H9 (cell line): ENCODE results near the gene HSPA9. TPM values are rescaled to one million over a fixed set of nuclear protein-coding genes. Genes with fewer than 3 reads are reported as not detected.

Source experiments
- DNase-seq: peaks from one replicate; pipeline ENCODE4 v3.0.0-alpha.2; 2017
- H2AFZ ChIP-seq: one replicate; pipeline ENCODE4 v1.6.1; 2013; ENCODE audit warnings: mild to moderate bottlenecking, low read length, control low read depth, moderate library complexity
- H2AK5ac ChIP-seq: 2 replicates; pipeline ENCODE4 v1.6.1; 2013; ENCODE audit warnings: low read length, control low read depth, mixed read lengths; ENCODE audit not compliant: insufficient read length
- H2BK120ac ChIP-seq: one replicate; pipeline ENCODE4 v1.6.1; 2013; ENCODE audit warnings: low read depth, mild to moderate bottlenecking, low read length, control low read depth, inconsistent platforms; ENCODE audit not compliant: poor library complexity, severe bottlenecking
- H2BK12ac ChIP-seq: 2 replicates; pipeline ENCODE4 v1.6.1; 2013; ENCODE audit warnings: low read length, control low read depth, mixed read lengths, low read depth; ENCODE audit not compliant: insufficient read length
- H2BK15ac ChIP-seq: 2 replicates; pipeline ENCODE4 v1.6.1; 2013; ENCODE audit warnings: low read depth, low read length, control low read depth
- H2BK20ac ChIP-seq: one replicate; pipeline ENCODE4 v1.6.1; 2013; ENCODE audit warnings: low read depth, mild to moderate bottlenecking, low read length, control low read depth, inconsistent platforms; ENCODE audit not compliant: poor library complexity, severe bottlenecking
- H2BK5ac ChIP-seq: 2 replicates; pipeline ENCODE4 v1.6.1; 2013; ENCODE audit warnings: low read length, control low read depth, mixed read lengths; ENCODE audit not compliant: insufficient read length
- H3K14ac ChIP-seq: 2 replicates; pipeline ENCODE4 v1.6.1; 2013; ENCODE audit warnings: low read length, control low read depth; ENCODE audit not compliant: insufficient read depth
- H3K18ac ChIP-seq: 2 replicates; pipeline ENCODE4 v1.6.1; 2013; ENCODE audit warnings: low read depth, mild to moderate bottlenecking, mixed read lengths, low read length, control low read depth; ENCODE audit not compliant: insufficient read length
- H3K23ac ChIP-seq: 2 replicates; pipeline ENCODE4 v1.6.1; 2013; ENCODE audit warnings: low read length, control low read depth, mixed read lengths, low read depth; ENCODE audit not compliant: insufficient read length
- H3K23me2 ChIP-seq: 2 replicates; pipeline ENCODE4 v1.6.1; 2013; ENCODE audit warnings: low read depth, mild to moderate bottlenecking, mixed read lengths, low read length, control low read depth; ENCODE audit not compliant: insufficient read length, poor library complexity, severe bottlenecking
- H3K27ac ChIP-seq: 2 replicates; pipeline ENCODE4 v1.5.1; 2013; ENCODE audit warnings: low read length, control low read depth, mixed read lengths, low read depth; ENCODE audit not compliant: insufficient read length
- H3K27me3 ChIP-seq: 2 replicates; pipeline ENCODE4 v1.6.1; 2013; ENCODE audit warnings: low read length, control low read depth, inconsistent platforms; ENCODE audit not compliant: insufficient read depth
- H3K4ac ChIP-seq: 2 replicates; pipeline ENCODE4 v1.6.1; 2013; ENCODE audit warnings: low read depth, mild to moderate bottlenecking, control low read depth, inconsistent platforms, low read length, moderate library complexity
- H3K4me1 ChIP-seq: 2 replicates; pipeline ENCODE4 v1.6.1; 2013; ENCODE audit warnings: low read length, control low read depth, inconsistent platforms; ENCODE audit not compliant: insufficient read depth
- H3K4me2 ChIP-seq: 2 replicates; pipeline ENCODE4 v1.6.1; 2013; ENCODE audit warnings: low read length, control low read depth, mixed read lengths; ENCODE audit not compliant: insufficient read length, insufficient read depth
- H3K56ac ChIP-seq: 2 replicates; pipeline ENCODE4 v1.6.1; 2013; ENCODE audit warnings: low read depth, mild to moderate bottlenecking, mixed read lengths, low read length, control low read depth; ENCODE audit not compliant: insufficient read length
- H3K79me1 ChIP-seq: 2 replicates; pipeline ENCODE4 v1.6.1; 2013; ENCODE audit warnings: low read depth, mild to moderate bottlenecking, moderate library complexity, low read length, control low read depth, inconsistent platforms; ENCODE audit not compliant: insufficient read depth, poor library complexity, severe bottlenecking
- H3K79me2 ChIP-seq: 2 replicates; pipeline ENCODE4 v1.6.1; 2013; ENCODE audit warnings: low read length, control low read depth, inconsistent platforms; ENCODE audit not compliant: insufficient read depth
- H3K9ac ChIP-seq: 2 replicates; pipeline ENCODE4 v1.6.1; 2013; ENCODE audit warnings: low read length, control low read depth, mixed read lengths; ENCODE audit not compliant: insufficient read length; ENCODE audit errors: extremely low read depth
- H3K9me3 ChIP-seq: one replicate; pipeline ENCODE4 v1.6.1; 2013; ENCODE audit warnings: low read depth, low read length, inconsistent platforms; ENCODE audit not compliant: control insufficient read depth
- H3T11ph ChIP-seq: one replicate; pipeline ENCODE4 v1.6.1; 2013; ENCODE audit warnings: mild to moderate bottlenecking, low read length, control low read depth, inconsistent platforms
- H4K20me1 ChIP-seq: one replicate; pipeline ENCODE4 v1.6.1; 2013; ENCODE audit not compliant: control insufficient read depth, insufficient read length, insufficient read depth
- H4K5ac ChIP-seq: 2 replicates; pipeline ENCODE4 v1.6.1; 2013; ENCODE audit warnings: low read depth, mild to moderate bottlenecking, mixed read lengths, low read length, control low read depth; ENCODE audit not compliant: insufficient read length
- H4K8ac ChIP-seq: replicated peaks from 2 replicates; pipeline ENCODE4 v1.6.1; 2013; ENCODE audit warnings: low read length, control low read depth, mixed read lengths, low read depth; ENCODE audit not compliant: insufficient read length
- H4K91ac ChIP-seq: 2 replicates; pipeline ENCODE4 v1.6.1; 2013; ENCODE audit warnings: low read depth, mild to moderate bottlenecking, moderate library complexity, mixed read lengths, low read length, control low read depth; ENCODE audit not compliant: insufficient read length
- H3K27ac Mint-ChIP-seq, 3 experiments: 2 replicates in 2 of 3; 3 replicates in 1 of 3; pipeline ENCODE4 v1.8.0; 2020 to 2021; ENCODE audit warnings: mixed read lengths in 3 of 3, mild to moderate bottlenecking in 1 of 3, moderate library complexity in 1 of 3
- H3K27me3 Mint-ChIP-seq: 2 replicates; pipeline ENCODE4 v1.8.0; 2021; ENCODE audit warnings: low read depth, mild to moderate bottlenecking, moderate library complexity, mixed read lengths
- H3K36me3 Mint-ChIP-seq, 3 experiments: 2 replicates in 2 of 3; 3 replicates in 1 of 3; pipeline ENCODE4 v1.8.0; 2020 to 2021; ENCODE audit warnings: low read depth in 3 of 3, mixed read lengths in 3 of 3; ENCODE audit not compliant: insufficient read depth in 1 of 3
- H3K4me1 Mint-ChIP-seq, 2 experiments: 2 replicates each; pipeline ENCODE4 v1.8.0; 2020; ENCODE audit warnings: mixed read lengths in 2 of 2
- H3K4me3 Mint-ChIP-seq, 2 experiments: 2 replicates in 1 of 2; 3 replicates in 1 of 2; pipeline ENCODE4 v1.8.0; 2020 to 2021; ENCODE audit warnings: mild to moderate bottlenecking in 2 of 2, mixed read lengths in 2 of 2, moderate library complexity in 1 of 2
- H3K9me3 Mint-ChIP-seq, 2 experiments: 2 replicates in 1 of 2; 3 replicates in 1 of 2; pipeline ENCODE4 v1.8.0; 2020; ENCODE audit warnings: mild to moderate bottlenecking in 2 of 2, mixed read lengths in 2 of 2, moderate library complexity in 1 of 2
- WGBS: extraction: QIAGEN DNeasy Blood & Tissue Kit; methylation state at CpG from one replicate; pipeline ENCODE4 v1.1.7; 2013; ENCODE audit warnings: missing lambda C conversion rate, low lambda C conversion rate, mixed read lengths; ENCODE audit not compliant: insufficient read length; ENCODE audit errors: extremely low coverage; 5-methylcytosine and 5-hydroxymethylcytosine counted together
- total RNA-seq: library from RNA; stranded (reverse); gene quantifications from 2 replicates; pipeline ENCODE4 v1.2.1, GENCODE V29; 2021
- TF ChIP-seq, protein P1 (sequence below): fragments of 200-600 bp; sonication (generic); conservative IDR thresholded peaks from 3 replicates; pipeline ENCODE4 v1.8.0; 2021; ENCODE audit warnings: antibody characterized with exemption, mild to moderate bottlenecking

The HSPA9 gene
- total RNA-seq, 1 experiment from 2014 or later = 397 TPM

DNA sequence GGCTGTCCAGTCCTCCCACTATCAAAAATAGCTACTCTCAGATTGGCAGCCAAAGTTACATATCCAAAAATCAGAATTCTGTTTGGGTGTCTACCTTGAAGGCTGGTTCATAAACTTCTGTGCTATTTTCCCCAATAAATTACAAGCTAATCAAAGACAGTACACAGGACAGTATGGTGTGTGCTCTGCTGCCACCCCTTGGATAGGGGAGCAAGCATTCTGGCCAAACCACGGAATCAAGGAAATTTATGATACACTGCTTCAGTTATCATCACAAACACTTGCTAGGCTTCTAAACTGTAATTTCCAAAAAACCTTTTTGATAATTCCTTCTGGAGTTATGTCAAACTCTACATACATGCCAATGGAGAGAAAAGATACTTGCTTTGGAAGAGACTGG, 48.0 kb downstream of the HSPA9 start:
- H3K9me3 Mint-ChIP-seq = no peaks in the 10 kb centered on the region

More for the DNA sequence above, 48.0 kb downstream of the HSPA9 start:
- H2BK120ac ChIP-seq = no peak overlapping the region
- H3T11ph ChIP-seq = no peak overlapping the region
- no peak overlapping the region for H4K5ac ChIP-seq
- H3K4me3 Mint-ChIP-seq = no peak overlapping the region
- no peak overlapping the region for H3K23ac ChIP-seq
- no peak overlapping the region for H3K56ac ChIP-seq
- H4K91ac ChIP-seq = no peak overlapping the region
- no peak overlapping the region for H2AFZ ChIP-seq
- no peaks in the 10 kb centered on the region for H3K27me3 ChIP-seq
- H3K18ac ChIP-seq = no peak overlapping the region
- H2BK20ac ChIP-seq = no peak overlapping the region
- no peaks in the 10 kb centered on the region; the same call in 1 of the 2 replicates for H3K4me1 ChIP-seq
- peaks cover 3% of the 10 kb centered on the region for H3K79me1 ChIP-seq
- H3K4ac ChIP-seq = no peak overlapping the region
- peaks cover 20 to 21% of the 10 kb centered on the region in 2 experiments for H3K4me1 Mint-ChIP-seq
- no peak overlapping the region for H3K14ac ChIP-seq
- no peak overlapping the region for H3K27ac ChIP-seq
- H2BK15ac ChIP-seq = no peak overlapping the region
- TF ChIP-seq, protein P1, sequence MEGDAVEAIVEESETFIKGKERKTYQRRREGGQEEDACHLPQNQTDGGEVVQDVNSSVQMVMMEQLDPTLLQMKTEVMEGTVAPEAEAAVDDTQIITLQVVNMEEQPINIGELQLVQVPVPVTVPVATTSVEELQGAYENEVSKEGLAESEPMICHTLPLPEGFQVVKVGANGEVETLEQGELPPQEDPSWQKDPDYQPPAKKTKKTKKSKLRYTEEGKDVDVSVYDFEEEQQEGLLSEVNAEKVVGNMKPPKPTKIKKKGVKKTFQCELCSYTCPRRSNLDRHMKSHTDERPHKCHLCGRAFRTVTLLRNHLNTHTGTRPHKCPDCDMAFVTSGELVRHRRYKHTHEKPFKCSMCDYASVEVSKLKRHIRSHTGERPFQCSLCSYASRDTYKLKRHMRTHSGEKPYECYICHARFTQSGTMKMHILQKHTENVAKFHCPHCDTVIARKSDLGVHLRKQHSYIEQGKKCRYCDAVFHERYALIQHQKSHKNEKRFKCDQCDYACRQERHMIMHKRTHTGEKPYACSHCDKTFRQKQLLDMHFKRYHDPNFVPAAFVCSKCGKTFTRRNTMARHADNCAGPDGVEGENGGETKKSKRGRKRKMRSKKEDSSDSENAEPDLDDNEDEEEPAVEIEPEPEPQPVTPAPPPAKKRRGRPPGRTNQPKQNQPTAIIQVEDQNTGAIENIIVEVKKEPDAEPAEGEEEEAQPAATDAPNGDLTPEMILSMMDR = no peak
- DNase-seq = no peak
- H3K27me3 Mint-ChIP-seq = no peaks in the 10 kb centered on the region
- no CpG with 5 or more reads among the region's 1 CpG for WGBS
- peaks cover 47% of the 10 kb centered on the region for H3K79me2 ChIP-seq
- H4K20me1 ChIP-seq = no peaks in the 10 kb centered on the region
- peaks cover 12 to 23% (median 20%) of the 10 kb centered on the region in 3 experiments; a peak in 6 of 7 replicates for H3K36me3 Mint-ChIP-seq
- no peaks in the 10 kb centered on the region for H3K9me3 ChIP-seq
- H2BK5ac ChIP-seq = no peak overlapping the region
- no peak overlapping the region for H2AK5ac ChIP-seq
- no peak overlapping the region for H4K8ac ChIP-seq
- no peak overlapping the region for H3K9ac ChIP-seq
- H3K4me2 ChIP-seq = no peak overlapping the region
- H3K27ac Mint-ChIP-seq = peak overlapping the region in 2 of 3 experiments; percentile 43 to 62; a peak in 3 of 7 replicates
- H3K23me2 ChIP-seq = no peaks in the 10 kb centered on the region
- H2BK12ac ChIP-seq = no peak overlapping the region
